Tibial artery (tissue), 4 donors: ENCODE measurements around the gene POT1.

Source experiments
- DNase-seq, 2 donors: peaks; one replicate each; pipeline ENCODE4 v3.0.0-alpha.2; 2019
- H3K27ac ChIP-seq, 2 donors: fragments of 200-600 bp; sonication (generic) in 1 of 2; 1 replicate in 1 of 2; 2 replicates in 1 of 2; pipeline ENCODE4 v1.5.1; 2018 to 2019; ENCODE audit warnings: mild to moderate bottlenecking in 1 of 2
- H3K27me3 ChIP-seq, 2 donors: fragments of 200-600 bp; sonication (generic) in 1 of 2; one replicate each; pipeline versions ENCODE4 v1.5.1 to v1.6.0; 2016 to 2019
- H3K36me3 ChIP-seq, 3 donors: fragments of 200-600 bp; sonication (generic) in 2 of 3; one replicate each; pipeline ENCODE4 v1.5.1; 2016 to 2019; ENCODE audit warnings: mild to moderate bottlenecking in 2 of 3
- H3K4me1 ChIP-seq, 4 donors: fragments of 200-600 bp; sonication (generic) in 2 of 4; 1 replicate in 3 of 4; 2 replicates in 1 of 4; pipeline ENCODE4 v1.5.1; 2016 to 2019
- H3K4me3 ChIP-seq, 2 donors: fragments of 200-600 bp; sonication (generic) in 1 of 2; 1 replicate in 1 of 2; 2 replicates in 1 of 2; pipeline ENCODE4 v1.5.1; 2018 to 2019; ENCODE audit warnings: mild to moderate bottlenecking in 2 of 2
- H3K9me3 ChIP-seq, 3 donors: fragments of 200-600 bp; sonication (generic) in 1 of 3; one replicate each; pipeline ENCODE4 v1.5.1; 2016 to 2019
- intact Hi-C: fragments of 100-400 bp; cut with DNase I; formaldehyde crosslinking; loops from one replicate; pipeline ENCODE4 v1.15.0; 2023; ENCODE audit warnings: low total_unique reads
- TF ChIP-seq, protein P1 (sequence below), 2 experiments: fragments of 200-600 bp in 1 of 2; fragments of 450-650 bp in 1 of 2; IDR thresholded peaks; one replicate each; pipeline ENCODE4 v1.5.1; 2017 to 2019; ENCODE audit warnings: antibody characterized with exemption in 2 of 2, mild to moderate bottlenecking in 1 of 2, moderate library complexity in 1 of 2

POT1 gene

GRCh38 chr7:124937076-124937475 is 7.5 kb upstream of the POT1 start:
- H3K27me3 ChIP-seq = no peaks in the 10 kb centered on the region
- no peak overlapping the region for H3K27ac ChIP-seq
- H3K36me3 ChIP-seq = no peaks in the 10 kb centered on the region
- no peak for DNase-seq
- H3K9me3 ChIP-seq = no peaks in the 10 kb centered on the region
- intact Hi-C loops = no loop called here
- H3K4me1 ChIP-seq = no peaks in the 10 kb centered on the region
- TF ChIP-seq, protein P1, sequence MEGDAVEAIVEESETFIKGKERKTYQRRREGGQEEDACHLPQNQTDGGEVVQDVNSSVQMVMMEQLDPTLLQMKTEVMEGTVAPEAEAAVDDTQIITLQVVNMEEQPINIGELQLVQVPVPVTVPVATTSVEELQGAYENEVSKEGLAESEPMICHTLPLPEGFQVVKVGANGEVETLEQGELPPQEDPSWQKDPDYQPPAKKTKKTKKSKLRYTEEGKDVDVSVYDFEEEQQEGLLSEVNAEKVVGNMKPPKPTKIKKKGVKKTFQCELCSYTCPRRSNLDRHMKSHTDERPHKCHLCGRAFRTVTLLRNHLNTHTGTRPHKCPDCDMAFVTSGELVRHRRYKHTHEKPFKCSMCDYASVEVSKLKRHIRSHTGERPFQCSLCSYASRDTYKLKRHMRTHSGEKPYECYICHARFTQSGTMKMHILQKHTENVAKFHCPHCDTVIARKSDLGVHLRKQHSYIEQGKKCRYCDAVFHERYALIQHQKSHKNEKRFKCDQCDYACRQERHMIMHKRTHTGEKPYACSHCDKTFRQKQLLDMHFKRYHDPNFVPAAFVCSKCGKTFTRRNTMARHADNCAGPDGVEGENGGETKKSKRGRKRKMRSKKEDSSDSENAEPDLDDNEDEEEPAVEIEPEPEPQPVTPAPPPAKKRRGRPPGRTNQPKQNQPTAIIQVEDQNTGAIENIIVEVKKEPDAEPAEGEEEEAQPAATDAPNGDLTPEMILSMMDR (IDR thresholded peaks at IDR 0.05) = no peak
- no peak overlapping the region for H3K4me3 ChIP-seq

- H3K27ac ChIP-seq = no peak overlapping the region
- no peak overlapping the region for H3K4me3 ChIP-seq
- no peaks in the 10 kb centered on the region for H3K27me3 ChIP-seq
- TF ChIP-seq, protein P1 (IDR thresholded peaks at IDR 0.05) = no peak
- no peaks in the 10 kb centered on the region for H3K4me1 ChIP-seq
- DNase-seq = no peak
- no peaks in the 10 kb centered on the region for H3K36me3 ChIP-seq
- H3K9me3 ChIP-seq = no peaks in the 10 kb centered on the region
- intact Hi-C loops = no loop called here
Observed at GRCh38 chr7:124934841-124935240, 5.2 kb upstream of the POT1 start.

DNA sequence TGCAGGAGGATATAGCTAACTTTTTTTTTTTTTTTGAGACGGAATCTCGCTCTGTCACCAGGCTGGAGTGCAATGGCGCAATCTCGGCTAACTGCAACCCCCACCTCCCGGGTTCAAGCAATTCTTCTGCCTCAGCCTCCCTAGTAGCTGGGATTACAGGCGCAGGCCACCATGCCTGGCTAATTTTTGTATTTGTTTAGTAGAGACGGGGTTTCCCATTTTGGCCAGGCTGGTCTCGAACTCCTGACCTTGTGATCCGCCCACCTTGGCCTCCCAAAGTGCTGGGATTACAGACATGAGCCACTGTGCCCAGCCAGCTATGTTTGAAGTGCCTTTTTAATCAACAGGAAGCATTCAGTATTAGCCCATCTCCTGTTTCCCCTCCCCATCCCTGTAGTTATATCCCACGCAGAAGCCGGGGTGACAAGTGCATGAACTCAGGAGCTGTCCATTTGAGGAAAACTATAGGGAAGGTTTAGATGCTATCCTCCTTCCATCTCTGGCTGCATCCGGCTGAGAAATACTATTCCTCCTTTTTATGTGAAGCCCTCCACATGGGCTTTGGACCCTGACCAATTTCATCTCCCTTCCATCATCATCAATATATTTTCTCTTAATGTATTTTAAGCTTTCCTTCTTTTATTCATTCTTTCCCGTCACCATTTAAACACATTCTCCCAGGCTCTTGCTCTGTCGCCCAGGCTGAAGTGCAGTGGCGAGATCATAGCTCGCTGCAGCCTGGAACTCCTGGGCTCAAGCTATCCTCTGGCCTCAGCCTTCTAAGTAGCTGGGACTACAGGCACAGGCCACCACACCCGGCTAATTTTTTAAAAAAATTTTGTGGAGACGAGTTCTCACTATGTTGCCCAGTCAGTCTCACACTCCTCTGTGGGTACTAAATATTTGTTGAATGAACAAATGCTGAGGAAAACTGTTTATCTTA is 1.3 kb upstream of the POT1 start:
- Histone ChIP-seq H3K27ac (peak overlapping the region in 1 of 2 donors; percentile 92), H3K4me1 (peaks cover 0 to 13% (median 5%) of the 10 kb centered on the region in 4 donors), H3K9me3 (no peaks in the 10 kb centered on the region), H3K4me3 (no peak overlapping the region), H3K36me3 (no peaks in the 10 kb centered on the region), H3K27me3 (no peaks in the 10 kb centered on the region)
- TF ChIP-seq, protein P1 (IDR thresholded peaks at IDR 0.05) = no peak
- intact Hi-C loops = no loop called here
- no peak for DNase-seq

DNA sequence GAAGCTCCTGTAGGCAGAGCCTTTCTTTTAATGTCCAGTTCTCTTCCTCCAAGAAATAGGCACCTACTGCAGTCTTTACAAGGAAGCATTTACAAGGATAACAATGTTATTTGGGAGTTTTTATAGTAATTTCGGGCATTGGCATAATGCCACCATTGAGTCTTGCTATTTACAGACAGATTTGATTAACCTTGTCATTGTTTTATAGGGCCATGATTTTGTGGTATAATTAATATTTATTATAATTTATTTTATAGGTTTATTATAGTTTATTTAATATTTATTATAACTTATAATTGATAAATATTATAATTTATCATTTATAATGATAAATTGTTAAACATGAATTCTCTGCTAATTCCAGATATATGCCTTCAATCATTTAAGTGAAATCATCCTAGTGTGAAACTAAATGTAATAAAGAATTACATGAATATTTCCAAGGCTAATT is 573 bp upstream of the POT1 start:
- Histone ChIP-seq H3K36me3 (no peaks in the 10 kb centered on the region), H3K4me3 (peak overlapping the region; percentile 62 to 69), H3K4me1 (peaks cover 0 to 19% (median 5%) of the 10 kb centered on the region in 4 donors), H3K27me3 (no peaks in the 10 kb centered on the region), H3K9me3 (no peaks in the 10 kb centered on the region), H3K27ac (peak overlapping the region; percentile 86 to 92)
- DNase-seq = no peak
- intact Hi-C loops = no loop called here
- TF ChIP-seq, protein P1 (IDR thresholded peaks at IDR 0.05) = no peak

GRCh38 chr7:124924906-124925305 is 4.7 kb downstream of the POT1 start:
- H3K27ac ChIP-seq = no peak overlapping the region
- TF ChIP-seq, protein P1 (IDR thresholded peaks at IDR 0.05) = no peak
- no peaks in the 10 kb centered on the region for H3K9me3 ChIP-seq
- intact Hi-C loops = no loop called here
- no peak for DNase-seq
- peaks cover 0 to 27% (median 5%) of the 10 kb centered on the region in 4 donors for H3K4me1 ChIP-seq
- no peaks in the 10 kb centered on the region for H3K27me3 ChIP-seq
- H3K4me3 ChIP-seq = no peak overlapping the region
- H3K36me3 ChIP-seq = no peaks in the 10 kb centered on the region
